GM12891 (cell line): ENCODE measurements around the gene RTP5.

Experiments
- POLR2A ChIP-seq: IDR thresholded peaks from 2 replicates; pipeline ENCODE4 v1.6.1; 2011; ENCODE audit warnings: low read depth, low read length, control low read depth
- POLR2AphosphoS5 ChIP-seq: IDR thresholded peaks from 2 replicates; pipeline ENCODE4 v1.6.1; 2011; ENCODE audit warnings: low read depth, low read length, control low read depth
- POU2F2 ChIP-seq: IDR thresholded peaks from 2 replicates; pipeline ENCODE4 v1.6.1; 2011; ENCODE audit warnings: low read depth, mild to moderate bottlenecking, control low read depth, low read length, moderate library complexity

GRCh38 chr2:241864850-241865213 is 4.7 kb upstream of the RTP5 start:
- no peak for TF ChIP-seq POLR2AphosphoS5
- no peak for TF ChIP-seq POLR2A
- TF ChIP-seq POU2F2 = no peak
